Pancreas (tissue), 10 donors: Measurements from ENCODE around the gene UBAP2. TPM values are rescaled to one million over a fixed set of nuclear protein-coding genes. Genes with fewer than 3 reads are reported as not detected.
"Not testable (repeated sequence)": the region's sequence is repeated elsewhere in the genome, so short reads cannot be mapped to it uniquely, and the experiment has no call there.

ENCODE experiments used
- ATAC-seq, 4 donors: fragments of 200-7000 bp; cut with Tn5 transposase; one replicate each; pipeline versions ENCODE4 v1.8.0 to v1.9.1; 2020; ENCODE audit warnings: mild to moderate bottlenecking in 4 of 4, moderate library complexity in 4 of 4
- DNase-seq, 6 donors: peaks; one replicate each; pipeline ENCODE4 v3.0.0-alpha.2; 2020
- FAIRE-seq: peaks from 2 replicates; lab custom pipeline; 2012; peaks lifted over from hg19 to GRCh38; lab: Jason Lieb, UNC
- H3K27ac ChIP-seq, 4 donors: fragments of 200-600 bp; sonication (generic); 1 replicate in 3 of 4; 2 replicates in 1 of 4; pipeline versions ENCODE4 v1.5.0 to v1.8.0; 2020
- H3K27me3 ChIP-seq, 4 donors: fragments of 200-600 bp; one replicate each; pipeline ENCODE4 v1.8.0; 2021
- H3K36me3 ChIP-seq, 3 donors: fragments of 200-600 bp; sonication (generic) in 1 of 3; one replicate each; pipeline versions ENCODE4 v1.5.0 to v1.8.0; 2020 to 2021
- H3K4me1 ChIP-seq, 3 donors: fragments of 200-600 bp; one replicate each; pipeline ENCODE4 v1.8.0; 2021
- H3K4me3 ChIP-seq, 4 donors: fragments of 200-600 bp; sonication (generic) in 2 of 4; one replicate each; pipeline versions ENCODE4 v1.5.0 to v1.8.0; 2020 to 2021
- H3K9me3 ChIP-seq, 4 donors: fragments of 200-600 bp; one replicate each; pipeline ENCODE4 v1.8.0; 2021
- CTCF ChIP-seq, 4 donors: fragments of 200-600 bp; sonication (generic) in 3 of 4; IDR thresholded peaks; one replicate each; pipeline versions ENCODE4 v1.5.0 to v1.8.0; 2021; ENCODE audit warnings: antibody characterized with exemption in 4 of 4
- WGBS, 2 donors: extraction: QIAGEN DNeasy Blood & Tissue Kit; methylation state at CpG; one replicate each; pipeline ENCODE4 v1.1.7; 2013; 5-methylcytosine and 5-hydroxymethylcytosine counted together
- intact Hi-C, 3 donors: fragments of 100-400 bp; cut with DNase I; formaldehyde crosslinking; loops; one replicate each; pipeline versions ENCODE4 v1.11.1 to v1.14.2; 2022
- polyA plus RNA-seq, 2 donors: library from polyadenylated mRNA; stranded (reverse); fragments of 200-250 nt; gene quantifications; one replicate each; pipeline ENCODE4 v1.2.3, GENCODE V29; 2013
- total RNA-seq, 6 donors: library from RNA; stranded (reverse); fragmentation: NEBNext Ultra II Directional in 4 of 6; extraction: Animal tissue kit (Norgen Biotek cat#: 25700) in 4 of 6; gene quantifications; one replicate each; pipeline versions ENCODE4 v1.2.1 to v1.2.4, GENCODE V29; 2021 to 2023
- donor health status: healthy with polysubstance abuse.
- donor health status: DM: no; HTN: no; CAD: no; lungs with moderate emphysema.
- donor health status: DM: no; HTN: no; CAD: no.
- donor health status: control.
- donor health status: control.
- donor health status: Bipolar disorder and iron deficiency.
- donor health status: DM: yes; HTN: yes; CAD: no.
- donor health status: DM: no; HTN: no; CAD: no.
- donor health status: DM: no; HTN: no; CAD: no.
- donor health status: DM: yes; HTN: yes; CAD: no.

The UBAP2 gene
- total and polyA plus RNA-seq, 8 donors: 10.3 to 22.8 (median 13.6) TPM

GRCh38 chr9:34049630-34050384 is 1.1 kb upstream of the UBAP2 start:
- no peak for TF ChIP-seq CTCF (IDR thresholded peaks at IDR 0.05)
- Histone ChIP-seq H3K27me3 (no peaks in the 10 kb centered on the region), H3K36me3 (no peaks in the 10 kb centered on the region), H3K9me3 (no peaks in the 10 kb centered on the region), H3K27ac (peak overlapping the region; percentile 91 to 98 (median 96)), H3K4me3 (peak overlapping the region; percentile 73 to 94 (median 92)), H3K4me1 (peaks cover 0 to 19% (median 4%) of the 10 kb centered on the region in 3 donors)
- peak in 1 of 4 donors; percentile 3 for ATAC-seq
- intact Hi-C loops: no loop called here
- DNase-seq: no peak
- FAIRE-seq: no peak
- 7 to 10% methylated on average over 18 of the region's 18 CpGs for WGBS, 2 donors

GRCh38 chr9:34047864-34048726 is 592 bp downstream of the UBAP2 start:
- intact Hi-C loops: no loop called here
- WGBS, 2 donors: 1% methylated on average over 27 to 29 of the region's 29 CpGs
- H3K27me3 ChIP-seq: no peaks in the 10 kb centered on the region
- FAIRE-seq (no peak), DNase-seq (peak in 4 of 6 donors; percentile 31 to 62 (median 53)), ATAC-seq (peak; percentile 7 to 25 (median 21))
- H3K36me3 ChIP-seq: no peaks in the 10 kb centered on the region
- H3K9me3 ChIP-seq: no peaks in the 10 kb centered on the region
- peak overlapping the region; percentile 91 to 98 (median 96) for H3K27ac ChIP-seq
- peaks cover 0 to 19% (median 4%) of the 10 kb centered on the region in 3 donors for H3K4me1 ChIP-seq
- peak overlapping the region; percentile 73 to 94 (median 92) for H3K4me3 ChIP-seq
- TF ChIP-seq CTCF (IDR thresholded peaks at IDR 0.05): no peak

- Histone ChIP-seq H3K4me3 (peak overlapping the region in 3 of 4 donors; percentile 73 to 94 (median 92)), H3K4me1 (peaks cover 0 to 19% (median 4%) of the 10 kb centered on the region in 3 donors), H3K36me3 (no peaks in the 10 kb centered on the region), H3K9me3 (no peaks in the 10 kb centered on the region), H3K27ac (peak overlapping the region in 1 of 4 donors; percentile 41), H3K27me3 (no peaks in the 10 kb centered on the region)
- DNase-seq: no peak
- FAIRE-seq: no peak
- 22 to 26% methylated on average over 5 of the region's 5 CpGs for WGBS, 2 donors
- intact Hi-C loops: no loop called here
- TF ChIP-seq CTCF (IDR thresholded peaks at IDR 0.05): no peak
- ATAC-seq: no peak
These were observed 1.8 kb downstream of the UBAP2 start for GRCh38 chr9:34046784-34047379.

DNA sequence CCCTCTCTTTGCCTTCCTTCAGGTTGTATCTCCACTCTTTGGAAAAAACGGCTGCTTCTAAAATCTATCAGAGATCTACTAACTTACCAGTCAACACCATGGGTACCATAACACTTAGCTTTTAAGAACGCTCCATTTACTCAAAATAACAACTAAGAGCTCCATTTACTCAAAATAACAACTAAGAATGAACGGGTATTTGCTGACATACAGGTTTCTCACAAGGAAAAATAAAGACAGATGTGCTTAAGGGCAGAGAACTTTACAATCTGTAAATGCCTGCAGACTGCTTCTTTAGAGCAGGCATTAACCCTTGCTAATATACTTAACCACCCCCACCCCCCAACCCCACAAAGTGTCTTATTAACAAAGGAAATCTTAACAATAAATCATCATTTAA is 2.8 kb downstream of the UBAP2 start:
- FAIRE-seq (no peak), DNase-seq (no peak), ATAC-seq (no peak)
- Histone ChIP-seq H3K9me3 (no peaks in the 10 kb centered on the region), H3K4me3 (no peak overlapping the region), H3K36me3 (no peaks in the 10 kb centered on the region), H3K27ac (no peak overlapping the region), H3K27me3 (no peaks in the 10 kb centered on the region), H3K4me1 (peaks cover 0 to 19% (median 4%) of the 10 kb centered on the region in 3 donors)
- 59 to 64% methylated on average over 3 of the region's 3 CpGs for WGBS, 2 donors
- intact Hi-C loops: no loop called here
- no peak for TF ChIP-seq CTCF (IDR thresholded peaks at IDR 0.05)

DNA sequence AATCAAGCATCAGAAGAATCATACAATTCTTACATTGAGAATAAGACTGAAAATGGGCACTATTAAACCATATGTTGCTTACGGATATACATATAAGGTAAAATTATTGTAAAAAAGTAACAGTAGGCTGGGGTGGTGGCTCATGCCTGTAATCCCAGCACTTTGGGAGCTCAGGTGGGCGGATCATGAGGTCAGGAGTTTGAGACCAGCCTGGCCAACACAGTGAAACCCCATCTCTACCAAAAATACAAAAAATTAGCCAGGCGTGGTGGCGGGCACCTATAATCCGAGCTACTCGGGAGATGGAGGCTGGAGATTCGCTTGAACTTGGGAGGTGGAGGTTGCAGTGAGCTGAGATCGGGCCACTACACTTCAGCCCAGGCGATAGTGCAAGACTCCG is 6.6 kb downstream of the UBAP2 start:
- intact Hi-C loops, H3K27me3 ChIP-seq, FAIRE-seq, H3K4me1 ChIP-seq, H3K4me3 ChIP-seq, DNase-seq, ATAC-seq, H3K27ac ChIP-seq, H3K36me3 ChIP-seq, H3K9me3 ChIP-seq: not testable (repeated sequence)
- 98% methylated on average over 10 of the region's 10 CpGs for WGBS, 2 donors

- FAIRE-seq, H3K9me3 ChIP-seq, ATAC-seq, H3K27me3 ChIP-seq, DNase-seq, H3K4me1 ChIP-seq, H3K4me3 ChIP-seq, intact Hi-C loops, H3K27ac ChIP-seq, H3K36me3 ChIP-seq: not testable (repeated sequence)
- WGBS, 2 donors: 97 to 98% methylated on average over 25 to 37 of the region's 37 CpGs
These were observed 9.8 kb downstream of the UBAP2 start for GRCh38 chr9:34038851-34039250.
